HG03108 (cell line): ENCODE data around the gene ATG4B.
"Not testable (repeated sequence)": the region's sequence is repeated elsewhere in the genome, so short reads cannot be mapped to it uniquely, and the experiment has no call there.

Source experiments
- ATAC-seq: cut with Tn5 transposase; IDR thresholded peaks from one replicate; pipeline ENCODE4 v1.9.1; 2021; ENCODE audit warnings: moderate library complexity; ENCODE audit not compliant: unreplicated experiment

ATG4B gene

DNA sequence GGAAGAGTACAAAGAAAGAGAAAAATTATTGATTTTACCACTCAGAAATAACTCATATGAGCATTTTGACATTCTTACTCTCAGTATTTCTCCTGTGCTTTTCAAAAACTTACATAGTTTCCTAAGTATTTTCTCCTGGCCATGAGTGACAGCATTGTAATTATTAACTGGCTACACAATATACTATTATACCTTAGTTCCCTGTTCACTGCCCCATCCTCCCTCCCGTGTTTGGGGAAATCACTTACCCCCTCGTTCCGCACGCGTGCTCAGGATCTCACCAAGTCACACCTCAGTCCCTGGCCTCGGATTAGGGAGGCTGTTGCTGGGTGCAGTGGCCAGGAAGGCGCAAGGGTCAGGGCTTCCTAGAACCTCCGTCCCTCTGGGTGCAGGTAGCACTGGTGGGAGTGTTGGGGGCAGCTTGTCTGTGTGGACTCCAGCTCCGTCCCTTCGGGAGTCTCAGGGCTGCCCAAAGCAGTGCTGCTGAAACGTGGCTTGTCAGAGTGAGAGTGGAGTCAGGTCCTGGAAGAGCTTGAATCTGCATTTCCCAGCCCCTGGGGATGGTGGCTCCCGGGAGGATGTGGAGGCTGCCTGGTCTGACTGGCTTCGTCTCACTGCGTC lies 23.2 kb downstream of the ATG4B start:
- no peak for ATAC-seq

DNA sequence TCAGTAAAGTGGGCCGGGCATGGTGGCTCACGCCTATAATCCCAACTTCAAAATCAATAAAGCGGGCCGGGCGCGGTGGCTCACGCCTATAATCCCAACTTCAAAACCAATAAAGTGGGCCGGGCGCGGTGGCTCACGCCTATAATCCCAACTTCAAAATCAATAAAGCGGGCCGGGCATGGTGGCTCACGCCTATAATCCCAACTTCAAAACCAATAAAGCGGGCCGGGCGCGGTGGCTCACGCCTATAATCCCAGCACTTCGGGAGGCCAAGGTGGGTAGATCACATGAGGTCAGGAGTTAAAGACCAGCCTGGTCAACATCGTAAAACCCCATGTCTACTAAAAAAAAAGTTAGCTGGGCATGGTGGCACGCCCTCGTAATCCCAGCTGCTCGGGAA lies 25.2 kb downstream of the ATG4B start:
- ATAC-seq: not testable (repeated sequence)

DNA sequence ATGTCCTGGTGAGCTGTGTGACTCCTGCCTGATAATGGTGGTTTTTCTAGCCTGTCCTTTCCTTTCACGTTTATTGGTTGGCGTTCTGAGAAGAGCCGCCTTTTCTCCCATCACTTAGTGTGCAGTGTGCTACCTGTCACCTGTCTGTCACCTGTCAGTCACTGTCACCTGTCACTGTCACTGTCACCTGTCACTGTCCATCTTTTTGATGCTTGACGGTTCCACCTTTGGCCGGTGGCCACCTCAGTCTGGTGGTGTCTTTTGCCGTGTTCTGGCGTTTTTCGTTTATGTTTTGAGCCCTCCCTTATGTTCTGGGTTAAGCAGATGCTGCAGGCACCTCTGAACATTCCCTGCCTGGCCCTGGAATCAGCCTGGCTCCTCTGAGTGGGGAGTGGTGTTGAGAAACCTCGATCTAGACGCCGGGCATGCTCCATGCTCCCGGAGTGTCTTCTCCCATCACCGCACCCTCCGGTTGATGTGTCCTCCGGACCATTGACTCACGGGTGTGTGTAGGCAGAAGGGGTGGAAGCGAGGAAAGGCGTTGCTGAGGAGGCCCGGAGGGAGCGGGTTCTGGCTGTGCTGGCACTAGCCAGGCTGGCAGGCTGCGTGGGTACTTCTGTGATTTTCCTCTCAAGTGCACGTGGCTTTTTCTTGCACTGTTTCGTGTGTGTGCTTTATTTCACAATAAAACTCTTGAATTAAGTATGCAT lies 28.4 kb downstream of the ATG4B start:
- ATAC-seq: no peak

DNA sequence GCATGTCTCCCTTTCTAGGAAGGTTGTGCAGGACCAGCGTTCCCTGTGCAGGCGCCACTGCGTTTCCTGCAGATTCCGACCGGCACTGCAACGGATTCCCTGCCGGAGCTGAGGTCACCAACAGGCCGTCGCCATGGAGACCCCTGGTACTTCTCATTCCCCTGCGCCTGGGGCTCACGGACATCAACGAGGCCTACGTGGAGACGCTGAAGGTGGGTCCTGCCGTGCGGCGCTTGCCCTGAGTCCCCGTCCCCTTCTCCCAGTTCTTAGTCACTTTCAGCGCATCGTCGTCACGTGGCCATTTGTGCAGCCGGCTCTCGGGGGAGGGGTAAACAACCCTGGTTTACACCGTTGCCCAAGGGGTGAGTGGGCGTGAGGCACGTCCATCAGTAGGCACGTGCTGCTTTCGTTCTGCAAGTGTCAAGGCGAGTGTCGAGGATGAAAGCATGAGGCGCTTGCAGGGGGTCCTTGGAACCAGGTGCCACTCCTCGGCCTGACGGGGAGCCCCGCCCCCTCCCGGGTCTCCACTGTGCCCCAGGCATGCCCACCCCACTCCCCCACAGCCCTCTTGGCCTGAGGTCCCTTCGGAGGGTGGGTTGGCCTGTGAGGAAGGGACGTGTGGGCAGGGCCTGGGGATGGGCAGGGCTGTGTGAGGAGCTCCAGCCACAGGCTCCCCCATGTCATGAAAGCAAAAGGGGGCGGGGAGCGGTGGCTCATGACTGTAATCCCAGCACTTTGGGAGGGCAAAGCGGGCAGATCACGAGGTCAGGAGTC lies 29.3 kb downstream of the ATG4B start:
- no peak for ATAC-seq

DNA sequence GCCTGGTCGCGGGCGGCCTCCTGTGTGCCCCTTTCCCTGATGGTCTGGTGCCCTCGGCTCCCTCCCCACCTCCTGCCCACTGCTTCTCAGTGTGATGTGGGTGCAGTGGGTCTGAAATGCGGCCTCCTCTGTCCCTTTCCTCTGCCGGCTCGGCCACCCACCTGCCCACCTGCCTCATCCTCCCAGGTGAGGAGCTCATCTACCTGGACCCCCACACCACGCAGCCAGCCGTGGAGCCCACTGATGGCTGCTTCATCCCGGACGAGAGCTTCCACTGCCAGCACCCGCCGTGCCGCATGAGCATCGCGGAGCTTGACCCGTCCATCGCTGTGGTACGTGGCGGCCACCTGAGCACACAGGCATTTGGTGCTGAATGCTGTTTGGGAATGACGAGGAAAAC lies 30.9 kb downstream of the ATG4B start:
- no peak for ATAC-seq

DNA sequence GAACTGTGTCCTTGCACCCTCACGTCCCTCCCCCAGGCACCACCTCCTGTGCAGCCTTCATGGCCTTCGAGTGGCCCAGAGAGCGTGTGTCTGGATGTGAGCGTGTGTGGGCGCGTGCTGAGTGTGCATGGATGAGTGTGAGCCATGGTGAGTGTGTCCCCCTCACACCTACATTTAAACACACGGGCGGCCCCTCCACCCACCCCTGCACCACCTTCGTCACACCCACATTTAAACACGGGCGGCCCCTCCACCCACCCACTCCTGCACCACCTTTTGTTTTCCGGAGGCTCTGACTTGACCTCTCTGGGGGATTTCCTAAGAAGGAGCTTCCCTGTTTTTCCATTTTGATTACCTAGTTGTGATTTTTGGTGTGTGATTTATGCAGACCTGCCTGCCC lies 31.3 kb downstream of the ATG4B start:
- no peak for ATAC-seq

DNA sequence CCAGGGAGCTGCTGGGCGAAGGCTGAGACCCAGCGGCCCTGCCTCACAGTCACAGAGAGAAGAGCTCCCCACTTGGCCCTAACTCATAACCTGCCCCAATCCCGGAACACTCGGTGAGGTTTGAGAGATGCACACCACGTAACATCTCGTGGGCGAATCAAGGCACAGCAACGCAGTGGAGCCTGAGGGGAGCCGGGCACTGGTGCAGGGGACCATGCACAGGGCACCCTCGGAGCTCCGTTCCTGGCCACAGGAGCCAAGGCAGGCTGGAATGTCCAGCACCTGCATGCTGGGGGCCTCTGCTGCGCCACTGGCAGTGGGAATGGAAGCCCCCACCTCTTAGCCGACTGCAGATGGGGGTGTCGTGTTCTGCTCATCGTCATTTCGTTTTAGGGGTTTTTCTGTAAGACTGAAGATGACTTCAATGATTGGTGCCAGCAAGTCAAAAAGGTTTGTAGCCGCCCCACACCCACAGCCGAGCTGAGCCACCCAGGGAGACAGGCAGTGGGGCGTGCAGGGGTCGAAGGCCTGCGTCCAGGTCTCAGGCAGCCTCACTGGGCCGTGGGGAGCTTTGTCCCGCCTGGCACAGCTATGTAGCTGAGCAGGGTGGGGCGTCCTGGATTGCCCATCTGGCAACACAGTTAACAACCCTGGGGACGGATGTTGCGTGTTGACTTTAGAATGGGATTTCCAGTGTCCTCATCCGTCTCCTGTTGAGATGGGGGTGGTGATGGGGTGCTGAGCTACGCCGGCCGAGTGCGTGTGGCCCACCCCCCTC lies 33.0 kb downstream of the ATG4B start:
- no peak for ATAC-seq

DNA sequence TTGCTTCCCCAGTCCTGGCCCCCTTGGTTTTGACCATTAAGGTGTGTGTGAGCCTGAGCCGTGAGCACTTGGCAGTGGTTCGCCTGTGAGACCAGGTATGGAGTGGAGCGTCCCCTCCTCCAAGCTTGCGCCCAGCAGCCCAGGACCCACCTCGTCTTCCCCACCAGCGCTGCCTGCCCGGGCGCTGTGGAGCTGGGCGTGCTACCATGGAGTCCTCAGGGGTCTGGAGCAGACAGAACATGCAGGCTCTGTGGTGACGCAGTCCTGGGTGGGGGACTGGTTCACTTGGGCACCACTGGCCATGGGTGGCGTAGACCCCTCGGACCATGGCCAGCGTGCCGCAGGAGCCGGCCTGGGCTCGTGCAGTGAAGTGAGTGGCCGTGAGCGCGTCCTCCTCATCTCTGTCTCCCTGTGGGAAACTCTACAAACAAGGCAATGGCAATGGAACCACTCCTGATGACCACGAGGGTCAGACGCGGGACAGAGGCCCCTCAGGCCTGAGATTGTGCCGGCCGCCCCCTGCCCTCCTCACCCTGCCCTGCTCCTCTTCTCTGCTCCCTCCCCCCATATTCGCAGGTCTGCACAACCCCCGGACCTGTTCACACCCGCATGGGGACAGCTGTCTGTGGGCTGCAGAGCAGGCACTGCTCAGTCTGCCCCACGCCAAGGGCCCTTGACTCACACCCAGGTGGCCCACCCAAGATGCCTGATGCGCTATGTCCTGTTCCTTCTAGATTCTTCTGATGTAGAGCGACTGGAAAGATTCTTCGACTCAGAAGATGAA lies 34.2 kb downstream of the ATG4B start:
- no peak for ATAC-seq

DNA sequence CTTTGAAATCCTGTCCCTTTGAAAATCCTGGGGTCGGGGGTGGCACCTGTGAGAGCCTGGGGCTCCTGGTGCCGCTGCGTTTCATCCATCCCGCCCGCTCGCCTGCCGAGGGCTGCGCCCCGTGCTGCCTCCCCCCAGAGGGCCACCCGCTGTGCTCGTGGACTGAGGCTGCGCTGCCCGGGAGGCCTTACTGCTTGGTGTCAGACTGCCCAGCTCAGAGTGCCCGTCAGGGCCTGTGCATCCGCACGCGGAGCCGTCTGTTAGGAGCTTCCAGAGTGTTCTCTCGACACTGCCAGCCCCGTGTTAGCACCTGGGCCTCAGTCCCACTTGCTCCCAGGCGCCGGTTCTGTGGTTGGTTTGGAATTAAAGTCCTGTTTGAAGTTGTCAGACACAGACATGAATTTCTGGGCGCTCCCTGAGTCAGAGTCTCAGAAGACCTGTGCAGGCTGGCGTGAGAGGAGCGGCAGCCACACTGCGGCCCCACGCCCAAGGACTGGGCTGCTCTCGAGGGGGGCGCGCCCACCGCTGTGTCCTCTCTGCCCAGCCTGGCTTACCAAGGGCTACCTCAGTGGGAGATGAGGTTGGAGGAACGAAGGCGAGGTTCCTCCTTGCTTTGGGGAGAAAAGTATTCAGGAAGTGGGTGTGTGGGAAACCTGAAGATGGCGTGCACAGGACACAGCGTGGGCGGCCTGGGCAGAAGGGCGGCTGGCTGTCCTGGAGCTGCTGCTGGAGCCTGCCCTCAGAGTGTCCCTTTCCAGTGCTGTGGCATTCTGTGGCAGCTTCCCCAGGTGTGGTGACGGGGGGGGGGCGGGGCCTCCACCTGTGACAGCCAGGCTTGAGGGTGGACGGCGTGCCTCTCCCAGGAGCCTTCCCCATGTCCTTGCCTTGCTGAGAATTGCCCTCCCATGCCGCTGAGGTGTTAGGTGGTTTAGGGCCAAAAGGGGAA lies 35.0 kb downstream of the ATG4B start:
- ATAC-seq: no peak

DNA sequence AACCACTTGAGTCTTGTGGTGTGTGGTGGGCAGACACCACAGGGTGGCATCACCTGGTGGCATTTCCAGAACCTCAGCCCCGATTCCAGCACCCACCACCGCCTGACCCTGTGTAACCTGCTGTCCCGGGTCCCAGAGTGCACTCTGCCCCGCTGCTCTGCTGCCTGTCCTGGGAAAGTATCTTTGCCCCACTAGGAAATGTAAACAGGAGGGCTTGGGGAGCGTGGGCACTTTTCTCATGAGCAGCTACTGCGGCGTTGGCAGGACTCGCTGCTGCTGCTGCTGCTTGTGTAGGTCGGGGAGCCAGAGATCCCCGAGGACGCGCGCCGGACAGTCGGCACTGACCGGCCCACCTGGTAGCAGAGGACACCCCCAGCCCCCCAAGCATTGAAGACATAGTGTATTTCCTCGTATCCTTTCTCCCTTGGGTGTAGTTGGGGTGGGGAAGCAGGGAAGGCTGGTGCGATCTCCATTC lies 35.7 kb downstream of the ATG4B start:
- ATAC-seq: no peak

DNA sequence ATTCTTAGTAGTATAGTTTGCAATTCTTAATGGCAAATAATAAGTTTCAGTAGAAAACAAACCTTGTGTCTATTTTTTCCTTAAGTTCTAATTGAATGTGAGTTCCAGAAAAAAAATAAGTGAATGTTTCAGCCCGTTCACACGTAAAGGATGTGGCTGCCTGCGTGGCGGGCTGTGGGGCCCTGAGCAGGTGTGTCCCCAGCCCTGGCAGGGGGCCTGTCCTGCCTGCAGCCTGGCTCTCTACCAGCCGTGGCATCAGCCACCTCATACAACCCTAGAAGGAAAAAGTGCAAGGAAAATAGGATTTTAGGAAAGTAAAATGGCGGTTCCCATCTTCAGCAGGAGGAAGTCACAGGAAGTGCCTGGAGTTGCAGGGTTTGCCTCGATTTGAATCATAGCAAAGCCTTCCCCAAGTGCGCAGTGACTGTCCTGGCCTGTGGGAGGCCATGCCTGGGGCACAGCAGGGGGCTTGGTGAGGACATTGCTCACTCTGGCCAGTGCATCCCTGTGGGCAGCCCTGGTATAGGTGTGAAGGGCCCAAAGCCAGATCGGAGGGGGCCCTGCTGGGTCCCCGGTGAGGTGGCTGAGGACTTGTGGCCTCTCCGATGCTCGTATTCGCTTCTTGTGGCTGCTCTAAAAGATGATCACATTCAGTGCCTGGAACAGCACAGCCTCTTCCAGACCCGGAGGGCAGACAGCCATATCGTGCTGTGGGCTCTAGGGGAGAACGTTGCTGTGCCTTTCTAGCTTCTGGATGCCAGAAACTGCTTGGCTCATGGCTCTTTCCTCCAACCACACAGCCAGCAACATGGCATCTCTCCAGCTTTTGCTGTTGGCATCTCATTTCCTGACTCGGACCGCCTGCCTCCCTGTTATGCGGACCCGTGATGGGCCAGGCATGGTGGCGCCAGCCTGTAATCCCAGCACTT lies 36.6 kb downstream of the ATG4B start:
- ATAC-seq: no peak

DNA sequence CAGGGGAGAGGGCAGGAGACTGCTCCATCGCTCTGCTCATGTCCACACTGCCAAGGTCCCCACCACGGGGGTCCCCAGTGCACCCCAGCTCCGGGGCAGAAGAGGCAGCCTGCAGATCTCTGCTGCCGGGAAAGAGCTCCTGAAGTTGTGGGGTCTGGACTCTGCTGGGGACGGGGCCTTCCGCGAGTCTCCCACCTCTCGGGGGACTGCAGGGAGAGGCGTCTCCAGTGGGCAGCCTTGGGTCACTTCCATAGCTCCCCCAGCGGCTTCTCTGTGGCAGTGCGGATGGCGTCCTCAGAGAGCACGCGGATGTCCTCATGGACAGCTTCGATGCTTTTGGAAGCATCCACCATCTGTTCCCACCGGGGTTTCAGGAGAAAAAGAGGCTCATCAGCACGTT lies 38.4 kb downstream of the ATG4B start:
- no peak for ATAC-seq

DNA sequence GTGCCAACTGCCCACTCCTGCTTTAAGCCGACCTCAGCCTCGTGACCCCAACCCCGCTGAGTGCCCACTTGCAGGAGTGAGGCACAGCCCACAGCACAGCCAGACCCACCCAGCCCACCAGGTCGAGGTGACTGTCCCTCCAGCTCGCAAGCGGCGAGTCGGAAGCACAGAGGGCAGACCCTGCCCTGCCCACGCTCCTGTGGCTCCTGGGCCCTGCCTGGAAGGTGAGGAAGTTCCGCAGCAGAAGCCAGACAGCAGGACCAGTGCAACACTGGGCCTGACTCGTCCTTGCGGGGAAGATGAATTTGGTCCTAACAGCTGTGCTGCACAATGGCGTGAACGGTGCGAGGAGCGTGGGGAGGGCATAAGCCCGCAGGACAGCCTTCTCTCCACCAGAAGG lies 39.2 kb downstream of the ATG4B start:
- ATAC-seq: no peak

DNA sequence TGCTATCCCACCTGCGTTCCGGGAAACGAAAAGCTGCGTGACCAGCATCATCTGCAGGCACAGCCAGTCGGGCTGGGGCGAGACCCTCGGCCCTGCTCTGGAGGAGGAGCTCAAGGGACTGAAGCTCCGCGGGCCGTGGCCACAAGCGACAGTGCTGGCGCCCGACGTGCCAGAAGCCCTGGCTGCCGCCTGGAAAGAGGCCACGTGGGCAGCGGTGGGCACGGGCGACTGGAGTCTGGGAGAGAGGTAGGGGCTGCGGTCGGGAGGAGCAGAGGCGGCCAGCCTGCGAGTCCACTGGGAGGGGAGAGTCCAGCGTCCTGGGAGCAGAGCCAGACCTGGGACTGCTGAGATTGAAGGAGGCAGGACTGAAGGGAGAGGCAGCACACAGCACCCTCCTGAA lies 39.9 kb downstream of the ATG4B start:
- no peak for ATAC-seq

DNA sequence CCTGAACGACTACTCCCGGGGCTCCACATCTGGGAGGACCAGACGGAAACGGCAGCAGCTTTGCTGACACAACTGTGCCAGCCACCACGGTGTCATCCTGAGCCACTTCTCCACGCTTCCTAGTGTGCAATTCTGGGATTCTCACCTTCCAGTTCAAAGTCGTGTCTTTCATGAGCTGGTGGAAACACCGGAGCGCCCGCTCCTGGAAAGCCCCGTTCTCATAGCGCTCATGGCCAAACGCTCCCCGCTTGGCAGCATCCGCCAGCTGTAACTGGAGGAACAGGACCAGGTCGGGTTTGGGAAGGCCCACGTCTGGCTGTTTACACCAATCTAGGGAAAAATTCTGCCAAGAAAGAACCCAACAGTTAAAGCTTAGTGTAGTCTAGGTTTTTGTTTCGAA lies 40.8 kb downstream of the ATG4B start:
- ATAC-seq: no peak

DNA sequence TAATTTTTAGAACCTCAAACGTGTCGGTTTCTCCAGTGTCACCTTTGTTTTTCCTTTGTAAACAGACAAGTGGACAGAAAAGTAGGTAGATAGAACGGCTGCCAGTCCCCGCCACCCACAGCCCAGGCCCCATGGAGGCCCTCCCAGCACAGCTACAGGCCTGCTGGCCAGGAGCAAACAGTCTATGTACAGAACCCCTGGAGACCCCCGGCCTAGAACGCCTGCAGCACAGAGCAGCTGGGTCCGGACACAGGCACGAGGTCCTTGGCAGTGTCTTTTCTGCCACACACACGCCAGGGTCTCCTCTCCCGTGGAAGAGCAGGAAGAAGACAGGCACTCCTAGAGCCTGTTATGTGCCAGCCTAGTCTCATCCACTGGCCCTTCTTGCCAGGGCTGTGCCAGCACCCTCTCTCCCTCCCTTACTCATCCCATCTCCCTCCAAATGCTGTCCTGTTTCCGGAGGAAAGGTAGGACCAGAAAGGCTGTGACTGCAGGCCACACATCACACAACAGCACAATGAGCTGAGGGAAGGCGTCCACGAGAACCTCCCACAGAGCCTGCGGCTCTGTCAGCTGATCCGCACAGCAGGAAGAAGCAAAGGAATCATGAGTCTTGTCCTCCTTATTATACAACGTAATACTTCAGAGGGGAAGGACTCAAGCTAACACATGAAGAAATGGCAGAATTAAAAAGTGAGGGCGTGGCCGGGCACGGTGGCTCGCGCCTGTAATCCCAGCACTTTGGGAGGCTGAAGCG lies 41.5 kb downstream of the ATG4B start:
- no peak for ATAC-seq

DNA sequence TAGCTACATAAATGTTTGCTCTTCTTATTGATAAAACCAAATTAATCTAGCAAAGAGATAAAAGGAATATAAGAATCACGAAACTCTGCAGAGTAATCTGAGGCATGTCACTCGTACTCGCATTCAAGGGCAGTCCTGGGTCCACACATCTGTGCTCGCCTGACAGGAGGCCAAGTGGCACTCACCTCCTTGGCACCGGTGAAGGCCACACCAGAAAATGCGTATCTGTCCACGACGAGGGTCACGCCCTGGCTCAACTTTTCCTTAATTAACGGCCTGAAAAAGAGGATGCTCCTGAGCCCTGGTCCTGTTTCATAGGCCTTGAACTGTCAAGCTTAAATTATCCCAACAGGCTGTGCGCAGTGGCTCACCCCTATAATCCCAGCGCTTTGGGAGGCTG lies 42.6 kb downstream of the ATG4B start:
- ATAC-seq: no peak
